ENCODE results near the gene SLC17A9. TPM values are rescaled to one million over a fixed set of nuclear protein-coding genes. Genes with fewer than 3 reads are reported as not detected.

The SLC17A9 gene
- total RNA-seq, 1 donor from 2014 or later, result 12.8 TPM

DNA sequence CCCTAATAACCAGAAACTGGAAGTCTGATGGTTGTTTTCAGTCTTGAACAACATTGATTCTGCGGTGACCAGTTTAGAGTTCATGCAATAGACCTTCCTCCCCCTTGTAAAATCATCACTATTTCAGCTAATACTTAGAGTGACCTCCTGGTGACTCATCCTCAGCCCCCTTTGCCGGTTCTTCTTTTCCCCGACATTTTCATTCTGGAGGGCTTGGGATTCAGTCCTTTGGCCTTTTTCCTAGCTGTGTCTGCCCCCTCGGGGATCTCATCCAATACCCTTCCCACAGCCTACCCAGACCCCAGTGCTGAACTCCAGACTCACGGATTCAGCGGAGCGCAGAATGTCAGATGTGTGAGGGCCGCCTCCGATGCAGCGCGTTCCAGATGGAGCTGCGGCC, 61.8 kb downstream of the SLC17A9 start:
- intact Hi-C loops (cut with micrococcal nuclease), result no loop called here

- intact Hi-C loops (cut with micrococcal nuclease), result no loop called here
Measured at GRCh38 chr20:63014710-63015109, 62.2 kb downstream of the SLC17A9 start.

DNA sequence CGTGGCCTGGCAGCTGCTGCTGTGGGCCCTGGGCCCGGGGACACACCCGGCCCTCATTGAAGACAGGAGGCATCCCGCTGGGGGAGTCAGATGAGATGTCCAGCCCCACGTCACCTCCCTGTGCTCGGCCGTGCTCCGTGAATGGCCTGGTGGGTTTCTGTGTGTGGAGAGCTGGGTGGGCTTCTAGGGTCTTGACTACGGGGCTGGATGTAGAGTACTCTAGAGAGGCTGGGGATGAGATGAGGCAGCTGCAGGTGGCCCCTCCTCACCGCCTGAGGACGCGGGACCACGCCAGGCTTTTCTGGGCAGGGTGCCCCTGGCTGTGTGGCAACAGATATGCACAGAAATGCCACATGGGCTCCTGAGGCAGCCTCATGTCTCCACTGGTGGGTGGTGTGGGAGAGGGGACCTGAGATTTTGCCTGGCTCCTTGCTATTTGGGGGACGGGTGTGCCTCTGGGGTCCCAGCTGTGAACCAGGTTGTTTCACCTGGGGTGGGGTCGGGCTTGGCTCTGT, 62.7 kb downstream of the SLC17A9 start:
- intact Hi-C loops (cut with micrococcal nuclease), result no loop called here

GRCh38 chr20:63015662-63016361, 63.3 kb downstream of the SLC17A9 start:
- intact Hi-C loops (cut with micrococcal nuclease), result no loop called here

DNA sequence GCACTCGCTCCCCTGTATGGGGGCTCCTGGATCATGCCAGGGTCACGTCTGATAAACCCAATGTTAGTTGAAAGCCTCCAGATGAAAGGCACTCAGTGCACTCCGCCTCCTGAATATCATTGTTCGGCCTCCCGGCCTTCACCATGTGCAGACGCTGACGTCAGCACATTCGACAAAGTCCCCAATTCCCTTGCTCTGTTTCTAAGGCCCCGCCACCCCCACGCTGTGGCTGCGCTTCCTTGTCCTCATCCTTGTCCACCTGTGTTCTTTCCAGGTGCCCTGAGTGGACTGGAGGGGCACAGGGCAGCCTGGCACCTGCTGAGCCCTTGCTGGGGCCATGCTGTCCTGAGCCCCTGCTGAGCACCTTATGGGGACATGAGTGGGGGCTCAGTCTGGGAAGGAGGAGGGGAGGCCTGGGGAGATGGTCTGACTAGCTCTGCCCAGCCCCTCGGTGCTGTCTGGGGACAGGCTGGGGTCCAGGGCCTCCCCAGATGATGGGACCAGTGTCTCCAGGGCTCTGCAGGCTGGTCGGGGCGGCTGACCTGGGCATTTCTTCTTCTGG, 64.1 kb downstream of the SLC17A9 start:
- intact Hi-C loops (cut with micrococcal nuclease), result no loop called here

- intact Hi-C loops (cut with micrococcal nuclease), result no loop called here
Measured at GRCh38 chr20:63017076-63017825, 64.7 kb downstream of the SLC17A9 start.

- intact Hi-C loops (cut with micrococcal nuclease), result no loop called here
Measured at GRCh38 chr20:63017826-63018411, 65.4 kb downstream of the SLC17A9 start.

Other genes with a start within 250 kb of the SLC17A9 start
- 0.23 and 0.34 TPM in 2 replicates for gene NTSR1, start 243.9 kb upstream of the SLC17A9 start, total RNA-seq
- gene MRGBP, start 156.2 kb upstream of the SLC17A9 start, total RNA-seq, result 15.2 TPM in 2 replicates
- gene OGFR, start 147.9 kb upstream of the SLC17A9 start, total RNA-seq, result 77.5 and 79.2 TPM in 2 replicates
- gene COL9A3, start 135.7 kb upstream of the SLC17A9 start, total RNA-seq, result 0.89 and 1.1 TPM in 2 replicates
- 7.2 and 7.5 TPM in 2 replicates for gene TCFL5, start 90.9 kb upstream of the SLC17A9 start, total RNA-seq
- gene DIDO1, start 26.2 kb upstream of the SLC17A9 start, total RNA-seq, result 69.7 and 72.8 TPM in 2 replicates
- gene GID8, start 14.6 kb upstream of the SLC17A9 start, total RNA-seq, result 34.9 and 35.3 TPM in 2 replicates
- not detected in 2 replicates for gene BHLHE23, start 54.3 kb downstream of the SLC17A9 start, total RNA-seq

Data from T-helper 2 cell treated with Interferon-gamma antibody and Interleukin-4, amounts not matched to agents 100 ng/mL and 5 ng/mL, for 36 hours (primary cell).